NK-92 treated with Interleukin-12 subunit alpha and Interleukin-12 subunit beta, amount 100 ng/mL, for 24 hours (cell line): ENCODE results near the gene FKTN.

Source experiments
- DNase-seq: peaks from one replicate; lab custom pipeline; 2025; lab: John Stamatoyannopoulos, UW

The FKTN gene

DNA sequence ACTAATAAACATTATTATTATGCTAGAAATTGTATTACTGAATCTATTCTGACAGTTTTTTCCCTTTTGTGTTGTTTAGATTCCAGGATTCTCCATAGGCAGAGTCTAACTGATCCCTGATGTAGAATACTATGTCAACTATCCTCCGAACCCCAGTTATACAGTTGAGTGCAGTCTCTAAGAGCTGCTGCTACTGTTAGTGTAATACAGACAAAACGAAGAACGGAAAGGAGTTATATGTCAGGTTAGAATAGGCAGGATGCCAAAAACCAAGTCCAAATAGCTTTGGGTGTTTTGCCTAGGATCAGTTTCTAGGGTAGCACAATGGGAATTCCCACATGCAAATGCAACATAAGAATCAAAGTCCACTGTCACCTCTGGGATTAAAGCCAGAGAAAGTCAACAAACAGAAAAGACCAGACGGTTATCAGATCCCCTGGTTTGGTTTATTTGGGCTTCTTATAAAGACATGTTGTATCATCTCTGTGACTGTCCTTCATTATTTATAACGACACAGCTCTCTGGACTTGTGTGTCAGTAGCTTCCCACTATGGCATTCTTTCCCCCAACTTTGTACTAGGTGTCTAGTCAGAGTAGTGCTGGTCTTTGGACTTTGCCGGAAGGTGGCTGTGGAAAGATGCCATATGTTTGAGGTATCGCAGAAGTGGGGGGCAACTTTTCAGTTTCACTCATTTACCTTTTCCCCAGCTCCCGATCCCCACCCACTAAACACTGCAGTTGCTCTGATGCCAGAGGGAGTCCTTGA, 121.5 kb downstream of the FKTN start:
- no peak for DNase-seq

DNA sequence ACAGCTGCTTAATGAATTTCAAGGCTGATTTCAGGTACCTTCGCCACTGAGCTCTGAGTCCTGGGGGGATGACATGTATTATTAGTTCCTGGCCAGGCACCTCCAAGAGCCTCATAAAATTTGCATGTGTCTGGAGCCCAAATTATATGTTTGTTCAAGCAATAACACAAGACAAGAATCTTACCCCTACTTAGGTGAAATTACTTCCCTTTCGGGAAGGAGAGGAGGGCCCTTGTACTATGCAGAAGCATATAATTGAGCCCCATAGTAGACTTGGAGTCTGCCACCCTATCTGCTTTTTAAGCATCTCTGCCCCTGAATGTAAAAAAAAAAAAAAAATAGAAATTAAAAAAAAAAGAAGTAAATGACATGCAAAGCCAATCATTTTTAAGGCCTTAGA, 123.4 kb downstream of the FKTN start:
- DNase-seq = no peak

DNA sequence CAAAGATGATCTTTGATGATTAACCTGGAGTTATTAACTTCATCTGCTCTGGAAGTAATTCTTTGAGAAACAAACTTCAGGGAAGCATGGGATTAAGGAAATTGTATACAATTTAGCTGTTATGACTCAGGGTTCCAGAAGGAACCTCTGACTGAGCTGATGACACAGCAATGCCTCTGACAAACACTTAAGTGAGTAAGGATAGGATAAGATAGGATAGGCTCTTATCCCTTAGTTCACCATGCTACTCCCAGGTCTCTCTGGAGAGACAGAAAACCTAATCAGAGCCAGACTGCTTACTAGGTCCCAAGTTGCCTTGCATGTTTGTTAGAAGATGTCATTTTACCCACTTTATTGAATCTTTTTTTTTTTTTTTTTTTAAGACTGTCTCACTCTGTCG, 123.8 kb downstream of the FKTN start:
- no peak for DNase-seq

DNA sequence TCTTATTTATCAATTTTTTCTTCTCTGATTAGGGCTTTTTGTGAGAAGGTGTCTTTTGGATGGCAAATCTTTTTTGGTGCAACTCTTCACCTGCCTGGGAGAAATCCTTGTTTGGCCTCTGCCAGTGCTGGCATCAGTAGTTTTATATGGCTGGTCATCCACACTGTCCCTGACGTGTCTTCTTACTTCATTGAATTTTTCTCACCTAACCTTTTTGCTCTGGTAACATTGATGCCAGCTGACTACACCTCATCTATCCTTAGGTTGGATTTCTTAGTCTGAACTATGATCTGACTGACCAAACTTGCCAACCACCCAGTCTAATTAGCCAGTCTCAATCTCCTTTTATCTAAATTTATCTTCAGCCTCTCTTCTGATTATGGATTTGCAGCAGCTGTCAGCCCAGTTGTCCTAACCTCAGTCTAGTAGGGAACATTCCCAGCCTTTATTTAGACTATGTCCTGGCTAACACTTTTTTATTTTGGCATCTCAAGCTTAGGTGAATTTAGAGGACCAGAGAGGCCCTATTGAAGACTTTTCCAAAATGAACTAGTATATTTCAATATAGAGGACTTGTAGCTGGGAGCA, 125.9 kb downstream of the FKTN start:
- no peak for DNase-seq

DNA sequence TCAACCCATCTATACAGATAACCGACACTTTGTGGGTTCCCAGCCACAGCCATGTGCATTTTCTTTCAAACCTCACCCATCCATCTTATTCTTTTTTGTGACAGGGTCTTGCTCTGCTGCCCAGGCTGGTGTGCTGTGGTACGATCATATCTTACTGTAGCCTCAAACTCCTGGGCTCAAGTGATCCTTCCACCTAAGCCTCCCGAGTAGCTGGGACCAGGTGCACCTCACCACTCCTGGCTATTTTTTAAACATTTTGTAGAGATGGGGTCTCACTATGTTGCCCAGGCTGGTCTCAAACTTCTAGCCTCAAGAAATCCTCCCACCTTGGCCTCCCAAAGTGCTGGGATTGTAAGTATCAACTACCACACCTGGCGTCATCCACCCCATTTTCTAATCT, 129.0 kb downstream of the FKTN start:
- no peak for DNase-seq
